Measurements from ENCODE around the gene KCNK18. TPM values are rescaled to one million over a fixed set of nuclear protein-coding genes. Genes with fewer than 3 reads are reported as not detected.

Gene KCNK18
- total RNA-seq, 2 donors from 2014 or later, result not detected

GRCh38 chr10:117240621-117241529, 43.6 kb downstream of the KCNK18 start, which contains the start of gene SLC18A2:
TSS of gene SLC18A2 (plus strand) at chr10:117241114. CDS start at chr10:117241694, 580 bp downstream.
- intact Hi-C loops (cut with DNase I, micrococcal nuclease), result no loop called here
- DNase-seq (no peak), ATAC-seq (no peak)

- intact Hi-C loops (cut with DNase I, micrococcal nuclease), result no loop called here
- no peak for ATAC-seq
- DNase-seq, result no peak
These were observed 44.5 kb downstream of the KCNK18 start for GRCh38 chr10:117241541-117242462.

GRCh38 chr10:117242463-117242832, 45.2 kb downstream of the KCNK18 start:
- ATAC-seq, result no peak
- intact Hi-C loops (cut with DNase I, micrococcal nuclease), result no loop called here
- no peak for DNase-seq

GRCh38 chr10:117246997-117247671, 49.8 kb downstream of the KCNK18 start:
- intact Hi-C loops (cut with DNase I, micrococcal nuclease), result no loop called here
- ATAC-seq, result no peak
- no peak for DNase-seq

GRCh38 chr10:117248750-117249465, 51.6 kb downstream of the KCNK18 start:
- ATAC-seq (no peak), DNase-seq (no peak)
- intact Hi-C loops (cut with DNase I, micrococcal nuclease), result no loop called here

GRCh38 chr10:117249493-117250093, 52.3 kb downstream of the KCNK18 start:
- intact Hi-C loops (cut with DNase I, micrococcal nuclease), result no loop called here
- no peak for DNase-seq
- ATAC-seq, result no peak

GRCh38 chr10:117250411-117250810, 53.1 kb downstream of the KCNK18 start:
- DNase-seq (no peak), ATAC-seq (no peak)
- intact Hi-C loops (cut with DNase I, micrococcal nuclease), result no loop called here

GRCh38 chr10:117253908-117254307, 56.6 kb downstream of the KCNK18 start:
- intact Hi-C loops (cut with DNase I, micrococcal nuclease), result no loop called here
- DNase-seq (no peak), ATAC-seq (no peak)

- intact Hi-C loops (cut with DNase I, micrococcal nuclease), result no loop called here
- no peak for ATAC-seq
- no peak for DNase-seq
These were observed 57.0 kb downstream of the KCNK18 start for GRCh38 chr10:117254338-117254737.

GRCh38 chr10:117254774-117255735, 57.8 kb downstream of the KCNK18 start:
- DNase-seq (no peak), ATAC-seq (no peak)
- intact Hi-C loops (cut with DNase I, micrococcal nuclease), result no loop called here

GRCh38 chr10:117255835-117256460, 58.7 kb downstream of the KCNK18 start:
- intact Hi-C loops (cut with DNase I, micrococcal nuclease), result no loop called here
- ATAC-seq, result no peak
- DNase-seq, result no peak

GRCh38 chr10:117256910-117257309, 59.6 kb downstream of the KCNK18 start:
- DNase-seq (no peak), ATAC-seq (no peak)
- intact Hi-C loops (cut with DNase I, micrococcal nuclease), result no loop called here

GRCh38 chr10:117257721-117258120, 60.4 kb downstream of the KCNK18 start:
- ATAC-seq (no peak), DNase-seq (no peak)
- intact Hi-C loops (cut with DNase I, micrococcal nuclease), result no loop called here

- intact Hi-C loops (cut with DNase I, micrococcal nuclease), result no loop called here
- ATAC-seq, result no peak
- no peak for DNase-seq
These were observed 62.0 kb downstream of the KCNK18 start for GRCh38 chr10:117259279-117259678.

Data from left colon (tissue), 2 donors.